GM19455 (cell line): ENCODE results near the gene GRM8.
"Not testable (repeated sequence)": the region's sequence is repeated elsewhere in the genome, so short reads cannot be mapped to it uniquely, and the experiment has no call there.

ENCODE experiments used
- ATAC-seq: cut with Tn5 transposase; IDR thresholded peaks from one replicate; pipeline ENCODE4 v1.9.1; 2021; ENCODE audit not compliant: unreplicated experiment

Gene GRM8

GRCh38 chr7:126831241-126831640, 421.5 kb downstream of the GRM8 start:
- not testable (repeated sequence) for ATAC-seq

DNA sequence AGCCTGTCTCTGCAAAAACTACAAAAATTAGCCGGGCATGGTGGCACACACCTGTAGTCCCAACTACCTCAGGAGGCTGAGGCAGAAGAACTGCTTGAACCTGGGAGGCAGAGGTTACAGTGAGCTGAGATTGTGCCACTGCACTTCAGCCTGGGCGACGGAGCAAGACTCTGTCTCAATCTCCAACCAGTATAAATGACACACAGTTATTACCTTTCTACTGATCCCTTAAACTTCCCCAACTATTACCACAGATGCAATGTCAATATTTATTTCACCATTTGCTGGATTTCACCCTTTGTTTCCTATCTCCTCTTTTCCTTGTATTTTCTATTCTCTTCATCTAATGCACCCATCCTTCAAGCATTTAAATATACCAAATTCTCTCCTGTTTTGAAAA, 431.8 kb downstream of the GRM8 start:
- ATAC-seq, result no peak

- no peak for ATAC-seq
Measured at GRCh38 chr7:126819197-126819484, 433.6 kb downstream of the GRM8 start.

DNA sequence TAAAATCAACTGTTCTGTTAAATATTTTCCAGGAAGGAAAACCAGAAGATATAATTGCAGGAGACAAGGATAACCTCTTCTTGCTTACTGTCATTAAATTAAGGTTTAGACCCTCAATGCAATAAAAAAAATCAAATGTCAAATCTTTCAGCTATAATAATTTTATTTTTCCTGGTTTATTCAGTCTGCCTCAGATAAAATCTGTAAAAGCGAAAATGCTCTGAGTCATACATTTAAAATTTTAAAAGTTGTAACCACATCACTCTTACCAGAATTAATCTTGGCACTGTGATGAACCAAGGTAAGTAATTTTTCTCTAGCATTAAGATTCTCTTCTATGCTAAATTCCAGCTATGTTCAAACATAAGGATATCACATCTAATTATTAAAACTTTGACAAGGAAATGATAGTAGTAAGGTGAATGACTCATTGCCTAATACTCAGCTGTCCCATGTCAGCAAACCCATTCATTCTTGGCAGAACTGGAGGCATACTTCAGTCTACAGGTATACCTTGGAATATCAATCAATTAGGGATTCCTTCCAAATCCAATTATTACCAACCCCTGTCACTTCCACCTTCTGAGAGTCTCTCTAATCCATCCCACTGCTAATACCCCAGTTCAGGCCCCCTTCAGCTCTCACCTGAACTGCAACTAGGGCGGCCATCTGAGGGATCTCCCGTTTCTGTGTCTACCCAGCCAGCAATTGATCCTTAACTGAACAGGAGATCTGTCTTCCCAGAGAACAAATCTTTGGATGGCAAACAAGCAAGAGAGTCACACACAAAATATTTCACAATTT, 434.1 kb downstream of the GRM8 start:
- no peak for ATAC-seq

GRCh38 chr7:126809188-126809587, 443.6 kb downstream of the GRM8 start:
- ATAC-seq, result no peak

DNA sequence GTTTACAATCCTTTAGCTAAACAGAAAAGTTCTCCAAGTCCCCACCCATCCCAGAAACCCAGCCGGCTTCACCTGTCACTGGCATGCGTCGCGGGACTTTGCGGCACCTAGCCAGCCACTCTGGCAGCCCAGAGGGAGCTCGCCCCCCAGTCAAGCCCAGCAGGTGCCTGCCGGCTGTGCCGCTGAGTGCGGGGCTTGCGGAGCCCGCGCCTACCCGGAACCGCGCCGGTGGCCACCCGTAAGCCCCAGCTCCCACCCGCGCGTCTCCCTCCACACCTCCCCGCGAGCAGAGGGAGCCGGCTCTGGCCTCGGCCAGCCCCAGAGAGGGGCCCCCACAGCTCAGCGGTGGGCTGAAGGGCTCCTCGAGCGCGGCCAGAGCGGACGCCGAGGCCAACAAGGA, 446.1 kb downstream of the GRM8 start:
- no peak for ATAC-seq

- ATAC-seq, result no peak
Measured at GRCh38 chr7:126805351-126805750, 447.4 kb downstream of the GRM8 start.

DNA sequence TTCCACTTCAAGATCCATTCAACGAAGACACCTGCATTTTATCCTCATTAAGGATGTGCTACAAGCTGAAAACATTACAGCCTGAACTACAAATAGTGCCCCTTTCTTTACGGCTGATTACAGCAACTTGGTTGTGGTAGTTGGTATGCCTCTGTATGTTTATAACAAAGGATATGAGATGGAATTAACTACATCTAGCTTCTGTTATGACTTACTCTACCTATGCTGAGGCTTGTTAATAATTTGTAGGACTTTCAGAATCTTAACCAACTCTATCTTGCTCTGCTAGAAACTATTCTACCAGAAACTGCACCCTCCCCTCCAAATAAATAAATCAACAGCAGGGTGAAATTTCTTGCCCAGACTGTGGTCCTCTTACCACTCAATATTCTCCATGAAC, 448.1 kb downstream of the GRM8 start:
- ATAC-seq, result no peak

DNA sequence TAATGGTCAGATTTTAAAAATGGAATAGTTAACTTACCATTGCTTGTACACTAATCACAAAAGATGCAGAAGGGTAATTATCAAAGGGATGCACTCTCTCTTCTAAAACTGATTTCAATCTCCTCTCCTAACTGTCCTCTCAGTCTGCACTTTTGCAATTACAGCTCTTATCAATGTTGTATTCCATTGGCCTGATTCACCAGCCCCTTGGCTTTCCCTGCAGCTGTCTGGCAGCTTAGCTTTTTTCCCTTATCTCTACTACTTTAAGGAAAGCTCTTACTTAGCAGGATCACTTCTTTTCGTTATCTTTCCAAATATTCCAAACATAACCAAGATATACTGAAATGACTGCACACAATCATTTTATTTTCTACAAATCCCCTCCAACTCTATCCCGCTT, 448.8 kb downstream of the GRM8 start:
- no peak for ATAC-seq

DNA sequence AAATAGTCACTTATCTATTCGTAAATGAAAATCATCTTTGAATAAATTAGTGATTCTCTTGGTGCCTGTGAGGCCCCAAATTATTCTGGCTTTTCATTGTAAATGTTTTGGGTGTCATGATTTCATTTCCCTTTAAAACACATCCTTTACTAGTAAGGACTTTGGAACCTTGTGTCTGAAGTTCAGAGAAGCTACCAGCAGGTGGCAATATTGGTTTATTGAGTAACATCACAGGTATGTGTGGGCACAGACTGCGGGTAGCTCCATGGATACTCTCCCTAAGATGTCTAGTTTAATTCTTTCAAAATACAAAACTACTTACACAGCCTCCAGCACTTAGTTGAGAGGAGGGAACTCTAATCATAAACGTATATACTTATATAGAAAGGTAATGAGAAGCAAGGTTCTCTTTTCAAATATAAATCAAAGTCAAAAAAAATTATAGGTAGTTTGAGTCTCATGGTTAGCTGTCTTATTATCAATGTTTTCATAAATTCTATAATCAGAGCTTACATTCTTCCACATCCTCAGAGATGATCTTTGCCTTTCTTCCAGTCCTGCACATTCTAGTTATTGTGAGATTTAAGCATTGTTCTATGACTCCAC, 449.6 kb downstream of the GRM8 start:
- peak; percentile 96 for ATAC-seq

GRCh38 chr7:126801733-126802132, 451.0 kb downstream of the GRM8 start:
- ATAC-seq, result no peak

- no peak for ATAC-seq
Measured at GRCh38 chr7:126799541-126799940, 453.2 kb downstream of the GRM8 start.

GRCh38 chr7:126792521-126792920, 460.2 kb downstream of the GRM8 start:
- no peak for ATAC-seq

DNA sequence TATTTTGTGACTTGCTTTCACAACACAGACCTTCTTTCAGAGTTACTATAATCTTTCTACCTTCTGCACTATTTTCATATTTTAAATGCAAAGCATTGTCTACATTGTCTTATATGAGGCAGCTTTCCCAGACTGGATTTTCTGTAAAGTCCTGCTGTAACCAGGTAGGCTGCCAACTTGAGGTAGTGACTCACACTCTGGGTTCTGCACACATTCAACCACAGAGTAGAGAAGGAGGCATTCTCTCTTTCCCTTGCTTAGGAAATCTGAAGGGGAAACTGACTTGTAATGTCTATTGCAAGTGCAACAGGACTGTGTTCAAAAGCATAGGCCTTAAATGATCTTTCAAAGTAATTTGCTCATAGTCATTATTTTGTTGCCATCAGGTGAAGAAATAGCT, 461.4 kb downstream of the GRM8 start:
- no peak for ATAC-seq

DNA sequence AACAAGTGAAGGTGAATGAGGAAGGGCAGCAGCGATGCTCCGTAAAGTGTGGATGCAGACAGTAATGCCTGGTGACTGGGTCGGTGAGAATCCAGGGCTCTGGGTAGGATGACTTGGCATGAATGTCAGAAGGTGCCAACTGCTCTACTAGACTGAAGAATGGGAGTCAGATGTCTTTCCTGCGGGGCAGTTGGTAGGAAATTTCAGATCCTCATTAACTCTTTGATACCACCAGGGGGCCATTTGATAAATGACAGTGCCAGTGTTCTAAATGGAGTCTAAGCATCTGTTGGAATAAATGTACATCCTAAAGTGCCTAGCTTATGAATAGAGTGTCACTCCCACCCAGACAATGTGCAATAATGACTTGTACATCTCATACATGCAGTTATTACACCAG, 462.0 kb downstream of the GRM8 start:
- ATAC-seq, result no peak

DNA sequence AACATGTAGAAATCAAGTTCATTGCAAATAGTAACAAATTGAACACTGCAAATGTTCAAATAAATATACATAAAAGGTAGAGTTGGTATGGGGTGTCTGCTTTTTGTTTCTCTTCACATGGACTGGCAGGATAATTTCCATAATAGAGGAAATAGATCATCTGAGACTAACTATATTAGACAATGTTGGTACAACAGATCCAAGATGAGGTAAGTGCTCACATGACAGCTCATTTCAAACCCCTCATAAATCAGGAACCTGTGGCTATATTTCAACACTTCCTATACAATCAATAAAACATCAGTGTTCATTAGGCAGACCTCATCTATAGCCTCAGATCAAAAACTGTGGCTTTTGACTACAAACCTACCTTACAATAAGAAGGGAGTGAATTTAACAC, 469.1 kb downstream of the GRM8 start:
- ATAC-seq, result no peak

GRCh38 chr7:126780993-126781392, 471.7 kb downstream of the GRM8 start:
- peak; percentile 73 for ATAC-seq

GRCh38 chr7:126778101-126778500, 474.6 kb downstream of the GRM8 start:
- no peak for ATAC-seq

DNA sequence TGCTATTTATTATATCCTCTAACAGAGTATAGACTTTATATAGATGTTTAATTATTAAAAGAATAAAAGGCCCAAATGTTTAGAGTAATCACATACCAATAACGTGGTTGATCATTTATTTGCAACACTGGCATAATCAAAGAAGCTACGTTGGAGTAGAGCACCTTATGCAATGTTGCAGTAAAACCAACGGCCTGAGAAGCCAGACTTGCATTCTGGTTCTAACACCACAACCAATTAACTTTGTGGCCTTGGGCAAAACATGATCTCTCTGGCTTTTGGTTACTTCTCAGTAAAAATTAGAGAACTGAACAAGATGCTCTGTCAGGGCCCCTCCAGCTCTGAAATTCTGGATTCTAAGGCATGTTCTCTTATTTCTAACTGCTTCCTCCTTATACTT, 476.2 kb downstream of the GRM8 start:
- ATAC-seq, result no peak

GRCh38 chr7:126774077-126774476, 478.7 kb downstream of the GRM8 start:
- no peak for ATAC-seq

- ATAC-seq, result no peak
Measured at GRCh38 chr7:126768836-126769235, 483.9 kb downstream of the GRM8 start.

GRCh38 chr7:126760914-126761577, 491.7 kb downstream of the GRM8 start:
- ATAC-seq, result no peak
